CD4-positive, alpha-beta T cell treated with Interleukin-17A for 4 hours (primary cell): ENCODE measurements around the gene TMEM208.

Experiments used
- DNase-seq: peaks from one replicate; pipeline ENCODE4 v3.0.0-alpha.2; 2020; ENCODE audit warnings: mixed read lengths

The TMEM208 gene

GRCh38 chr16:67191995-67192681 is 34.8 kb upstream of the TMEM208 start, which contains the start of gene E2F4:
TSS of gene E2F4 (plus strand) at chr16:67192155. CDS start at chr16:67192228, 73 bp downstream.
- DNase-seq, result peak; percentile 88

GRCh38 chr16:67192781-67193361 is 34.1 kb upstream of the TMEM208 start:
- no peak for DNase-seq

- DNase-seq, result no peak
Measured at GRCh38 chr16:67193536-67193935, 33.4 kb upstream of the TMEM208 start.

GRCh38 chr16:67194260-67194659 is 32.7 kb upstream of the TMEM208 start:
- no peak for DNase-seq

- no peak for DNase-seq
Measured at GRCh38 chr16:67195676-67196075, 31.3 kb upstream of the TMEM208 start.

GRCh38 chr16:67196881-67197280 is 30.0 kb upstream of the TMEM208 start:
- no peak for DNase-seq

- no peak for DNase-seq
Measured at GRCh38 chr16:67197704-67198103, 29.2 kb upstream of the TMEM208 start.

GRCh38 chr16:67198238-67198734 is 28.6 kb upstream of the TMEM208 start:
- no peak for DNase-seq

- DNase-seq, result no peak
Measured at GRCh38 chr16:67199011-67199807, 27.7 kb upstream of the TMEM208 start, which contains the start of gene ELMO3. TSS of gene ELMO3 (plus strand) at chr16:67199131. CDS start at chr16:67199327, 196 bp downstream.

- no peak for DNase-seq
Measured at GRCh38 chr16:67199808-67200198, 27.1 kb upstream of the TMEM208 start.

- DNase-seq, result no peak
Measured at GRCh38 chr16:67200491-67200890, 26.4 kb upstream of the TMEM208 start.

- DNase-seq, result no peak
Measured at GRCh38 chr16:67201411-67202345, 25.3 kb upstream of the TMEM208 start.

GRCh38 chr16:67202426-67202825 is 24.5 kb upstream of the TMEM208 start:
- DNase-seq, result no peak

- DNase-seq, result no peak
Measured at GRCh38 chr16:67202956-67203493, 23.9 kb upstream of the TMEM208 start.

- no peak for DNase-seq
Measured at GRCh38 chr16:67204076-67204475, 22.9 kb upstream of the TMEM208 start.

GRCh38 chr16:67206129-67206837 is 20.6 kb upstream of the TMEM208 start:
- no peak for DNase-seq

- DNase-seq, result no peak
Measured at GRCh38 chr16:67206838-67207248, 20.1 kb upstream of the TMEM208 start.

- no peak for DNase-seq
Measured at GRCh38 chr16:67207249-67208091, 19.5 kb upstream of the TMEM208 start.

- DNase-seq, result no peak
Measured at GRCh38 chr16:67208154-67208896, 18.6 kb upstream of the TMEM208 start.

GRCh38 chr16:67209565-67209964 is 17.4 kb upstream of the TMEM208 start:
- no peak for DNase-seq
